ENCODE measurements around the gene PTPRG.

Gene PTPRG

DNA sequence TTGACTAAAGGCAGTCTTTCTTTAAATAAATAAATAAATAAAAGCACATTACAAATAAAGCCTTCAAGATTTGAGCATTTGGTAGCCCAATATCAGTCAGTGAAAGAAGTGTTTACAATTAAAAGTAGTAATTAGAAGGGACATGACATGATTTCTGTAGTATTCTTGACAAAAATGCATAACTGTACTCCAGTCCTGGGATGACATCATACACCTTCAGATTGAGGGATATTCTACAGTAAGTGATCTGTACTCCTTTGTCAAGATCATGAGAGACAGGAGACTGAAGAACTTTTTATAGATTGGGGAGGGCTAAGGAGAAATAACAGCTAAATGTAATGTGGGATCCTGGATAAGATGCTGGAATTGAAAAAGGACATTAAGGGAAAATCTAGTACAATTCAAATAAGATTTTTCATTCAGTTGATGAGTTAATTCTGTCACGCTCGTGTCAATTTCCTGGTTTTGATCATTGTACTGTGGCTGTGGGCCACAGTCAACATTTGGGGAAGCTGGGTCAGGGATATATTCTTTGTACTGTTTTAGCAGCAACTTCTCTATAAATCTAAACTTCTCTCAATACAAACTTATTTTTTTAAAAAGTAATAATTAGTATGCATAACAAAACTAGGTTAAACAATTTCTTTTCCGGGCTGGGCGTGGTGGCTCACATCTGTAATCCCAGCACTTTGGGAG is 314.8 kb downstream of the PTPRG start:
- DNase-seq: no peak

DNA sequence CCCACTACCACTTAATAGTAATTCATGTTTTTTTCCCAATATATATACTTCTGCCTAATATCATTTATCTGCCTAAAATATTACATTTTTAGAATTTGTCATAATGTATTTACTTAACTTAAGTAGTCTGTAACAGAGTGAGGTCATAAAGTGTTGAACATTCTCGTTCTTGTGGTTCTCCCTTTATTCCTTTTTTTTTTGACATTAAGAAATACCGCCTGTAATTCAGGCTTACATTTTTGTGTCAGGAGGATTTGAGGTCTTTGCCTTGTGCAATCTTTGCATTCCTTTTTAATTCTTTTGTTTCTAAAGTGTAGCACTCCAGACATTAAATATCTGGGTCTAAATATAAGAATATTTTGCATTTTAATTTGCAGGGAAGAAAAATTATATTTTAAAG is 315.4 kb downstream of the PTPRG start:
- no peak for DNase-seq

DNA sequence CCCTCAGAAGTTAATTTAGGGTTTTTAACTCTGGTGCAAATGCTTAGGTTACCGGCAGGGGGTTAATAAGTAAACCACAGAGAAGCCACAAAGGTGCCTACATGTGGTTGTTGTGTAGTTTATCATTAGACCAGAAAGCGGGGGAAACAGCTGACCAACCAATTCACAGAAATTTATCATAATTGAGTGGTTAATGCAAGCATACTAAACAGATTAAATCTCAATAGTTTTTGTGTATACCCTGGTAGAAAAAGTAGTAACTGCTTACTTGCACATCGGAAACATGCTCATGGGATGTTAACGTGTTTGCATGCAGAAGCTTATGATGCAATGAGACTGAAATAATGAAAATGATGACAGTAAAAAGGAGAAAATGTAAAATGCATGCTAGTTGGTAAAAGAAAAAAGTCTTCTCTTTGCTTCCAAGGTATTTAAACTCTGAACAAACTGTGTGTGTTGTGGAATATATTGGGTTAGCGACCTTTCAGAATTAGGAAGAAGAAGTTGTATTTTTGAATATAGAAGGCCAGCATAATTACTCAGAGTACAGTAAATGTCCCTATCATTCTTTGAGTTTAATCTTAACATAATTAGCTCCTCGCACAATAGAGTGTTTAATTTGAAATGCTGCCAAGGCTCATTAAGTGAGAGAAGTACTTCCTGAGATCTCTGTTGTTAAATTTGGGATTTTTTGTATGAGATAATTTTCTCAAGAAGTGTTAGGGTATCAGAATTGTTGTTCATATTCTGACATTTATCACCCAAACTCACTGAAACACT is 316.2 kb downstream of the PTPRG start:
- no peak for DNase-seq

DNA sequence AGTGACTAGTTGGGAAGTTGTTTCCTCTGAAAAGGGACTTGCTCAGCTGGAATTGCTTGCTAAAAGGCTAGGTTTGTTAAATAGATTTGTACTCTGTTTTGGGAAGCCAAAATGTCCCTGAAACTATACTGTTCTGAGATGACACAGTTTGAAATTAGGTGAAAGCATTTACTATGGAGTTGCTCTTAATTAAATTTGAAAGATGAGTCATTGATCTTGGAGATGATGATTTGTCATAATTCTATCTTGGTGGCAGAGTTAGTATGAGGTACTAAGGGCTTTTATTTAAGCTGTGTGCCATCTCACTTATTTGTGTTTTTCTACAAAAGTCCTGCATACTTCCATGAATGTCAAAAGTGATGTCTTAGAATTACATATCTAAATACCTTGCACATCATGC is 320.9 kb downstream of the PTPRG start:
- DNase-seq: no peak

DNA sequence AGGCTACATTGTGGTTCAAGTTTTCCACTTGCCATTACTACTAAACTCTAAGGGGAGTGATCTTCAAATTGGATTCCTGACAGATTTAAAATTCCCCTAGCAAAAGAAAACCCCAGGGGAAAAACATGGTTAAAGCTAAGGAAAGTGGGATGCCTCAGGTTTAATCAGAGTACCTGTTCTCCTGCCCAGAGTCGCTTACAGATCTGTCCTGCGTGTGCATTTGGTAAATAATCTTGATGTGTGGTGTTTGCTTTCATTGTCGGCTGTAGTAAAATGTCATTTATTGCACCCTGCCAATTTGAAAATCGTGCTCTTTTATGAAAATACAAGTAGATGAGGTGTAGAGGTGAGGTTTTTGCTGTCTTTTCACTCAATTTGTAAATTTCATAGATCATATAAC is 323.4 kb downstream of the PTPRG start:
- DNase-seq: no peak

DNA sequence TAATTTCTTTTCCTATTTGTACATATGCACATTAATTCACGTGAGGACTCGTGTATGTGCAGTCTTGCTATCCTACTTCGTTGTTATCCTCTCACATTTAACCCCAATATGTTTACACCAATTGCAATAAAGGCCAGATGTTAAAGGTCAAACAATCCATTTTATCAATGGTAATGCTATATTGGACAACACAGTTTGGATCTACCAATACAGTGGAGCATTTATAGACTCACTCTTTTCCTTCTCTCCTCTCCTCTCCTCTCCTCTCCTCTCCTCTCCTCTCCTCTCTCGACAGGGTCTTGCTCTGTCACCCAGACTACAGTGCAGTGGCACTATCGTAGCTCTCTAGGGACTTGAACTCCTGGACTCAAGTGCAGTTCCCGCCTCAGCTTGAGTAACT is 324.0 kb downstream of the PTPRG start:
- DNase-seq: no peak

DNA sequence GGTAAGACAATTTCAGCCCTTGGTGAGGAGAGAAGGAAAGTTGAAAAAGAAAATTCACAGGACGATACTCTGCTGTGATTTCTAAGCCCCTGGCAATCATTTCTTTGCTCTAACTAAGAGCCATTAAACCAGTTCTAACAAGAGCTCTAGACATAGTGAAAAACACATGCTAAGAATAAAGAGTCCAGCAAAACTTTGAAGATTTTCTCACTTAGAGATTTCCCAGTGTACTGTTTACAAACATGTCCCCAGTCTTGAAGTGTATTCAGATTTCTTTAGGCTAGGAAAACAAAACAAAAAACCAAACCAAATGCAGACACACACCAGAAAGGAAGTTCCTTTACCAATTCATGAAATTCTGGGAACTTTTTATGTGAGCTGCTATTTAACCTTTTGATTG is 325.8 kb downstream of the PTPRG start:
- DNase-seq: no peak

DNA sequence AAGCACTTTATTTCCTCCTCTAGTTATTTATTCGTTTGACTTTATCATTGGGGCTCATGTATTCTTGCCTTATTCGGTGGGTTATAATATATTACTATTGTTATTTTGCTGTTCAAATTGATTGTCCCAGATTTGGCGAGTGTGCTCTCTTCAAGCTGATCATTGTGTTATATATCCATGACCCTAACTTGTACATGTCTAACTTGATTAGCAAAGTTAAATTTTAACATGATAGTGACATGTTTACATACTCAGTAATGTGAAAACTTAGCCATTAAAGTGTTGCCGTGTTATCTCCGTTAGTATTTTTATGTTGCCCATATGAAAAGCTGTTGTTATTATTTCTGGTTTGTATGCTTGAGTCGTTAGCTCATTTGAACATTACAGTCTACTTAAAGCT is 327.9 kb downstream of the PTPRG start:
- DNase-seq: no peak

DNA sequence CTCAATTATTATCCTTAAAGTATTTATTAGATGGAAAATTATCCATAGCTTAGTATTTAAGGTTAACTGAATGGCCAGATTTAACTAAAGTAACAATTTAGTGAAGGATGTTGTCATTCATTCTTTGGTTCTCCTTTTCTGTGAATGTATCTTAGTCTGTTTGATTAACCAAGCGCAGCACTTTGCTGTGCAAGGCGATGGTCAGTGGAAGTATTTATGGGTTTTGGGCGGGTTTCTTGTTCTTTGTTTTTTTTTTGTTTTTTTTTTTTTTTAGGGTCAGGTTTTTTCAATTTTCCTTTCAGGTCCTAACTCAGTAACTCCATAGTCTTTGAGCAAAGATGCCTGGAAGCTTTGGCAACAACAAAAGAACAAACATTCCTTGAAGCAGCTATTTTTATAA is 328.8 kb downstream of the PTPRG start:
- no peak for DNase-seq

DNA sequence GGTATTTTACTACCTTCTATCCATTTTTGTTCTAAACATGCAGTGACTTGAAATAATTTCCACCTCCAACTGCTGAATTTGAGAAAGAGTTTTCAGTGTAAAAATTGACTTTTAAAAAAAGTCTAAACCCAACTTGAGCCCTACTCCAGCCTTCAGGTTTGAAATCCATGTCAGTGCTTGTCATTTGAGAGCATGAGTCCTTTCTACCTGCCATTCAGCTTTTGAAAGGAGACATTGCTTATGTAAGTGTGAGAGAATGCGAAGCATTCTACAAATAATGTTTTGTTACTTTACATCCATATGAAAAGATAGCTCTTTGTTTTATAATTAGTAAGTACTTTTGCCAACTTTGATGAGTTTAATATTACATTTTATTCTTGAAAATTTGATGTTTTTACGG is 329.2 kb downstream of the PTPRG start:
- DNase-seq: no peak

DNA sequence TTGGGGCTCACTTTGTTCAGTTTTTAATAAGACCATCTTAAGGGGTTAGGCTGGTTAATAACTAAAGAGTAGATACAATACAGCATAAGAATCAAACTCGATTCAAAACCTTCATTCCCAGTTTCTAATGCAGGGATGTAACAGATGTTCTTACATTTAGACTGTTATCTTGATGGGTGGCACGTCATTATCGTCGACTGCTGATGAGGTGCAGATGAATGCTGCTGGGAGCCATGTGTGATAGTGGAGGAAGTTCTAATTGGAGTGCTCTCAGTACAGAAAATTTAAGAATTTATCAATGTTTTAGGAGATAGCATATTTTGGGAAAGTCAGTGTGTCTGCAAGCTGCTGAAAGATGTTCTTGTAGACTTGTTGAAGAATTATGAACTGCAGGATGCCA is 331.5 kb downstream of the PTPRG start:
- DNase-seq: no peak

DNA sequence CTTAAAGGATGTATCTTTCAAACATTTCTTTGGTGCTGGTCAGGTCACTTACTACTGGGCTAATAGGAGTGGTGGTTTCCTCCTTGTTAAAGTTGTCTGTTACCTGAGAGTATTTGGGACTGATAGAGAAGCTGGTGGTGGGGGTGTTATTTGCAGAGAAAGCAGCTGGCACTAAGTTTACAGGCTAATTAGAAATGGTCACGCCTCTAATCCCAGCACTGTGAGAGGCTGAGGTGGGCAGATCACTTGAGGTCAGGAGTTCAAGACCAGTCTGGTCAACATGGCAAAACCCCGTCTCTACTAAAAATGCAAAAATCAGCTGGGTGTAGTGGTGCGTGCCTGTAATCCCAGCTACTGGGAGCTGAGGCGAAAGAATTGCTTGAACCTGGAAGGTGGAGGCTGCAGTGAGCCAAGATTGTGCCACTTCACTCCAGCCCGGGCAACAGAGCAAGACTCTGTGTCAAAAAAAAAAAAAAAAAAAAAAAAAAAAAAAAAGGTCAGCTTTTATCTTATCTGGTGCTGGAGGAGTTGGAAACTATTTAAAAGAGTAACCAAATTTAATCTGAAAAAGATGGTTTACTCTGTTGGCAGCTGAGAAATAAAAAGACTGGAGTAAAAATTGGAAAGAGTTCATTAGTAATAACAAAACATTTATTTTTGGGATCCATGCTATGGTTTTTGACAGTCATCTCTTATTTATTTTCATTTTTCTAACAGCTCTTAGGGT is 332.6 kb downstream of the PTPRG start:
- DNase-seq: no peak

DNA sequence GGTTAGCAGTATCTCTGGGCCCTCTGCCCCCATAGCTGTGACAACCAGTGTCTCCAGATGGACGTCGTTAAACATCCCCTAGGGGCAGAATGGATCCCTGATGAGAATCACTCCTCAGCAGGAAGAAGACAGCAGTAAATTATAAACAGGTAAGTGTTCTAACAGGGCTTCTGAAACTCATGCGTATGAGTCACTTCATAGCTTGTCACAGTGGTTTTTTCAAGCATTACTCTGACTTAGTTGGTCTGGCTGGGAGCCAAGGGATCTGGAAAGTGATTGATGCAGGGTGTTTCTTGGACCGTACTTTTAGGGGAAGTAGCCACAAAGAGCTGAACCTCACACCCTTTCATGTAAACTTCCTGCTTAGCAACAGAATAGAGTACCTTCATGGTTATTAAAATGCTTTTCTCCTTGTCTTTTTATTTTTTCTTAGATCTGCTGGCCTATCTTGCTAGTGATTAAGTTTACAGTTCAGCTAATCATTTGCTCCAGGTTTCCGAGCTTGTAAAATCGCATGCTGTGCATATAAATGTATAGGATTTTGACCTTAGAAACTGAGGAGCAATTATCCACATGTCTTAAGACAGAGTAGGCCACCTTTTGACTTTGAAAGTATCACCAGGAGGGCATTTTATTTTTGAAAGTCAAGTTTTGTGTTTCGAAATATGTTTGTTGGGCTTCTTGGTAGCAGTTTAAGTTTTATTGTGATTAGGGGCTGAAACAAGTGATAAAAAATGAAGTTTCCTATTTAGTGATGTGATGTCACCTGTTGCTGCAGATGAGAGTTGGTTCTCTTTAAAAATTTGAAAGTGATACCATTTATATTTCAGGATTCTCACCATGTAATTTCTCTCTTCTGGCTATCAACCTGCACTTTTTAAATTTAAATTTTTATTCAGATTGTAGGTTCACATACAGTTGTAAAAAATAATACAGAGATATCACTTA is 333.9 kb downstream of the PTPRG start:
- no peak for DNase-seq

DNA sequence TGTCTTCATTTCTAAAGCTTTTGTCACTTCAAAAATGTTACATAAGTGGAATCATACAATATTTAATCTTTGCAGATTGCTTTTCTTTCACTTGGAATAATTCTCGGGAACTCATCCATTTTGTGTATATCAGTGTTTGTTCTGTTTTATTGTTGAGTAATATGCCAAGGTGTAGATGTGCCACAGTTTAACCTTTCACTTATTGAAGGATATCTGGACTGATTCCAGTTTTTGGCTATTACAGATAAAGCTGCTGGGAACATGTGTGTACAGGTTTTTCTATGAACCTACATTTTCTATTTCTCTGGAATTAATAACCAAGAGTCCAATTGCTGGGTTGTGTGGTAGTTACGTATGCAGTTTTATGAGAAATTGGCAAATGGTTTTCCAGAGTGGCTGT is 334.9 kb downstream of the PTPRG start:
- DNase-seq: no peak

DNA sequence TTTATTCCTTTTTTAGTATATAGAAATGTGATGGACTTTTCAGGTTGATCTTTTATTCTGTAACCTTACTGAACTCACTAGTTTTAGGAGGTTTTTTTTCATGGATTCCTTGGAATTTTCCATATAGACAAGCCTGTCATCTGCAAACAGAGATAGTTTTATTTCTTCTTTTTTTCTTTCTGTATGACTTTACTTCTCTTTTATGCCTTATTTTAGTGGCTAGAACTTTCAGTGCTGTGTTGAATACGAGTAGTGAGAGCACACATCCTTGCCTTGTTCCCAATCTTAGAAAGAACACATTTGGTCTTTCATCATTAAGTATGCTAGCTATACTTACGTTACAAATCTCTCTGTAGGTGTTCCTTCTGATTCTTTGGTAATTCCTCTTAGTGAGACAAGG is 336.5 kb downstream of the PTPRG start:
- DNase-seq: no peak

DNA sequence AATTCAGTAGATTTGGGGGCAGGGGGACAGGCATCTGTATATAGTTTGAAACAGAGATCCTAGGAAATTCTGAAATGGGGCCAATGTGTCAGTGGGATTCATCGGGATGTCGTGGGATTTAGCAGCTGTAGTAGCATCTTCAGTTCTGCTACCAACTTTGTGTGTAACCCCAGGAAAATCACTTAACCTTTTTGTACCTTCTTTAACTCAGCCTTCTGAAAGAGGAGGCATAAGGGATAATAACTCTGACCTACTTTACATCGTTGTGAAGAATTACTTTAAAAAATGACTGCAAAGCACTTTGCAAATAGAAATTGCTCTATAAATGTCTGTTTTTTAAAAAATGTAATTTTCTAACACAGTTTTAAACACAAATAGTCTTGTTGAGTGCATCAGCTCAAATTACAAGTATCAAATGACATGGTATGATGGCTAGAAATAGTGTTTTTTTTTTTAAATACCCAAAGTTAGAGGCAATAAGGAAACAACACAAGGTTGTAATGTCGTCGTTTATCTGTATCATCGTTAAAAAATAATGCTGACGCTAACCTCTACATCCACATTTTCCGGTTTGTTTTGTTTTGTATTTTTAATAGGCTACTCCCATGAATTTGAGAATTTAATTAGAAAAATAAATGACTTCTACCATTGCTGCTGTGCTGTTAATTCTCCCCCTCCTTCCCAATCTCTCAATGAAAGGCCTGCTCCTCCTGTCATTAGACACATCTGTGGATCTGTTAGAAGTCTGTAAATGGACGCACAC is 338.5 kb downstream of the PTPRG start:
- DNase-seq: no peak

DNA sequence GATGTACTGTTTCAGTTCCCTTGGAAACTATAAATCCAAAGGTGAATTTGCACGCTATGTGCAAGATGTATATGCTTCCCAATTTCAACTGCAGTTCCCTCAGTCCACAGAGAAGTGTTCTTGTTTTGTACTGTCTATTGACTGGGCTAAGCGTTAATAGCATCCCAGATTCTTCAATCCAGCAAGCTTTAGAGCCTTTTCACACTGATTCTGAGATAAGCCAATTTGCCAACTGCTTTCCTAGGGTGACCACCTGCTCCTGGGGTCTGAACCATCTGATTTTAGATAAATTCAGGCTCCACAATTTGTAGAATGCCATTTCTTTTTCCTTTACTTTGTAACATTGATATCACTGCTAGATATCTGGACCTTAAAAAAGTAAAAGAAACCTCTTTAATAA is 340.1 kb downstream of the PTPRG start:
- no peak for DNase-seq

DNA sequence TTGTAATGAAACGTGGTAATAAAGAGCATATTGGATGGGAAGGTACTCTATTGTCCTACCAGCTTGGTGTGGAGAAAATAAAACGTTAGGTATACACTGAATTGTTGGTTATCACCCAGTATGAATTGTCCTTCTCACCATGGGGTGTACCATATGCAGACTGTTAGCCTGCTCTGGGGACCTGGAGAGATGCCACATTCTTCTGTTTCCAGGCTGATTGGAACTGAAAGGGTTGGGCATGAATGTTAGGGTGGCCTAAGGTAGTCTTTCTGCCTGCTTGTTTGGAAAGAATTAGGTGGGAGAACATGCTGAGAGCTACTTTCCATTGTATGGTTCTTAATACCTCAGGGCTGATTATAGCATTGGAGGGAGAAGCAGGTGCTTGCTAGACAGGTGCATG is 340.6 kb downstream of the PTPRG start:
- DNase-seq: no peak

DNA sequence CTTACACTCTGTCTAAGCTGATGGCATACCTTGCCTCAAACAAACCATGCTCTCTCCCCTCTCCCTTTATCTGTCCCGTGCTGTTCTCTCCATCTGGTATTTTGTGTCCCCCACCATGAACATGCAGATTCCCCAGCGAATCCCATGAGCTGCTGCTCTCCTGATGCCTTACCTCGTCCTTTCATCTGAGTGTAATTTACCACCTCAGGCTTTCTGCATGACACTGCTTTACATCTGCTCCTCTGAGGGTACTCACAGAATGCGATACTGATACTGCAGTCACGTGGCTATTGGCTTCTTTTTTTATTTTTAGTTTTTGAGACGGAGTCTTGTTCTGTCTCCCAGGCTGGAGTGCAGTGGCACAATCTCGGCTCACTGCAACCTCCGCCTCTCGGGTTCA is 341.7 kb downstream of the PTPRG start:
- DNase-seq: no peak

DNA sequence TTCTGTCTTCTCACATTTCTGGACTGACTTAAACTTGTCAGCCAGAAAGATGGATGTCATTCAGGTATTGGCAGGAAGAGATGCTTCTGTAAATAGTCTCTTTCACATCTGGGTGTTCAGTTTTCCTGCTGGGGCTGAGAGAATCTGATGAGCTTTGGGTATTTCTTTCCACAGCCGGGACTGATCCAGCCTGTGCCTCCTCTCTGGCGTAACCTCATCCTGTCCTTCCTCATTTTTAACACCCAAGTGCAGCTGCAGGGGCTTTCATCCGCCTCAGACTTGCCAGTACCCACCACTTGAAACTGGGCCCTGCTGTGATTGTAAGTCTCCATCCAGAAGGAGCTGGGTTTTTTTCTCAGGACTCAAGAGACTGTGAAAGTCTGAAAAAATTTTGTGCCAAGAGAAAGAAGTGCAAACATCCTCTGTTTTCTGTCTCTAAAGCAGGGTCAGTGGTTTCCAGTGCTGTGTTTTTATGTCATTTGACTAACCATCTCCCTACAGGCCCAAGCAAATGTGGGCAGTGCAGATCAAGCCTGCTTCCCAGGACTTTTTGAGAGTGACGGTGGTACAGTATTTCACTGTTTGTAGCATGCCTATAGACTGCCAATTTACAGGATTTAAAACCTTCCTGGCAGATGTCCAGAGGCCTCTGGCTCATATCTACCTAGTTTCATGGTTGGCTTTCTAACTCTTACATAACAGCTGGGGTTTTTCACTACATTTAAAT is 342.7 kb downstream of the PTPRG start:
- no peak for DNase-seq

DNA sequence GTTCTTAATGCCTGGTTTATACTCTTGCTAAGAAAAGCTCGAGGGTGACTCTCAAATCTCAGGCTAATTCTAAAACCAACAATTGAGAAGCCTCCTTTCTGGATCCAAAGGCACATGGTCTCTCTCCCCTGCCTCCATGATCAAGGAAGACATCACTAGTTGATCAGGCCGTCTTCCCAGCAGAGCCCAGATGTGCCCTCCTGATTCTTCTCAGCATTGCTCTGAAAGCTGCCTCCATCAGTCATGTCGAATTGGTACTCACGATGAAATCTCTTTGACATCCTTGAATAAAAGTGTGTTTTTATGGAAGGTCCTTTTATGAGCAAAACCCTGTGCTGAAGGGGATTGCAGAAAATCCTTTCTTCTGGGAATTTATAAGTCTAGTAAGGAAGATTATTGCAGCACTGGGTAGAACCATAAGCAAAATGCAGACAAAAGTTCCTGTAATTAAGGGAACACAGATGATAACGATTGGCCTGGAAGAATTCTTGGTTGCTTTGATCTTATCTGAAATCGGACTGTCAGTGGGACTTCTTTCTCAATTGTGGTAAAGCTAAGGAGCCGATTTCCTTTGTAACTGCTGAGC is 345.9 kb downstream of the PTPRG start:
- DNase-seq: no peak

All from NCI-H1694 (cell line).